GM18499 (cell line): Measurements from ENCODE around the gene MUSK.
A peak's percentile ranks its signal among the peaks of the same experiment; 100 is the strongest.
"Not testable (repeated sequence)": the region's sequence is repeated elsewhere in the genome, so short reads cannot be mapped to it uniquely, and the experiment has no call there.

Experiments
- ATAC-seq: cut with Tn5 transposase; IDR thresholded peaks from one replicate; pipeline ENCODE4 v1.9.1; 2021; ENCODE audit warnings: moderate number of reproducible peaks; ENCODE audit not compliant: insufficient read depth, unreplicated experiment

MUSK gene

GRCh38 chr9:110801426-110801825 lies 132.8 kb downstream of the MUSK start:
- no peak for ATAC-seq

- ATAC-seq = no peak
Observed at GRCh38 chr9:110802416-110803035, 133.9 kb downstream of the MUSK start.

- ATAC-seq = peak; percentile 45
Observed at GRCh38 chr9:110807956-110808598, 139.5 kb downstream of the MUSK start.

- ATAC-seq = peak; percentile 91
Observed at GRCh38 chr9:110808599-110808980, 140.0 kb downstream of the MUSK start.

- ATAC-seq = peak; percentile 40
Observed at GRCh38 chr9:110809038-110809595, 140.5 kb downstream of the MUSK start.

- no peak for ATAC-seq
Observed at GRCh38 chr9:110810262-110810976, 141.8 kb downstream of the MUSK start.

GRCh38 chr9:110812886-110813285 lies 144.3 kb downstream of the MUSK start:
- ATAC-seq = no peak

- ATAC-seq = no peak
Observed at GRCh38 chr9:110814159-110814558, 145.6 kb downstream of the MUSK start.

GRCh38 chr9:110815361-110815760 lies 146.8 kb downstream of the MUSK start:
- ATAC-seq = no peak

GRCh38 chr9:110820381-110820780 lies 151.8 kb downstream of the MUSK start:
- ATAC-seq = no peak

GRCh38 chr9:110821064-110821463 lies 152.5 kb downstream of the MUSK start:
- ATAC-seq = peak; percentile 84

- ATAC-seq = not testable (repeated sequence)
Observed at GRCh38 chr9:110825129-110825528, 156.5 kb downstream of the MUSK start.

GRCh38 chr9:110825950-110826349 lies 157.4 kb downstream of the MUSK start:
- ATAC-seq = no peak

GRCh38 chr9:110826400-110826799 lies 157.8 kb downstream of the MUSK start:
- ATAC-seq = not testable (repeated sequence)

GRCh38 chr9:110828264-110828663 lies 159.7 kb downstream of the MUSK start:
- no peak for ATAC-seq

- ATAC-seq = no peak
Observed at GRCh38 chr9:110830495-110830894, 161.9 kb downstream of the MUSK start.

- ATAC-seq = no peak
Observed at GRCh38 chr9:110832926-110833325, 164.3 kb downstream of the MUSK start.

GRCh38 chr9:110835404-110835803 lies 166.8 kb downstream of the MUSK start:
- no peak for ATAC-seq

GRCh38 chr9:110835859-110836271 lies 167.3 kb downstream of the MUSK start:
- no peak for ATAC-seq

- ATAC-seq = no peak
Observed at GRCh38 chr9:110837401-110838005, 168.9 kb downstream of the MUSK start.

GRCh38 chr9:110842169-110842568 lies 173.6 kb downstream of the MUSK start:
- ATAC-seq = no peak
